SK-N-SH treated with all-trans-retinoic acid at 6 μM for 48 hours (cell line): ENCODE measurements around the gene DNAJC1.
"Not testable (repeated sequence)": the region's sequence is repeated elsewhere in the genome, so short reads cannot be mapped to it uniquely, and the experiment has no call there.

Experiments used
- ATAC-seq: fragments of 200-7000 bp; cut with Tn5 transposase; 3 replicates; pipeline ENCODE4 v1.9.1; 2020; ENCODE audit warnings: mild to moderate bottlenecking, moderate library complexity
- ARNTL ChIP-seq: fragments of 450-650 bp; formaldehyde crosslinking; IDR thresholded peaks from 2 replicates; pipeline ENCODE4 v1.5.0; 2020; ENCODE audit warnings: low read depth, mild to moderate bottlenecking, moderate library complexity, borderline replicate concordance
- BACH2 ChIP-seq: fragments of 250-450 bp; sonication (Bioruptor Pico); IDR thresholded peaks from 2 replicates; pipeline ENCODE4 v1.9.0; 2021; ENCODE audit warnings: mild to moderate bottlenecking, borderline replicate concordance
- CREB5 ChIP-seq: fragments of 250-450 bp; sonication (Bioruptor Pico); IDR thresholded peaks from 2 replicates; pipeline ENCODE4 v1.5.1; 2020; ENCODE audit warnings: low read depth, mild to moderate bottlenecking, moderate library complexity
- CSDC2 ChIP-seq: fragments of 250-450 bp; sonication (Bioruptor Pico); IDR thresholded peaks from 2 replicates; pipeline ENCODE4 v1.5.0; 2020; ENCODE audit warnings: mild to moderate bottlenecking, moderate library complexity
- CSRNP3 ChIP-seq: fragments of 250-450 bp; sonication (Bioruptor Pico); IDR thresholded peaks from 2 replicates; pipeline ENCODE4 v1.5.1; 2021; ENCODE audit warnings: mild to moderate bottlenecking, moderate library complexity
- GLIS3 ChIP-seq: fragments of 250-450 bp; sonication (Bioruptor Pico); IDR thresholded peaks from 2 replicates; pipeline ENCODE4 v1.5.0; 2020; ENCODE audit warnings: mild to moderate bottlenecking, moderate library complexity
- OSR1 ChIP-seq: fragments of 250-450 bp; sonication (Bioruptor Pico); IDR thresholded peaks from 2 replicates; pipeline ENCODE4 v1.8.0; 2022; ENCODE audit warnings: moderate library complexity, mild to moderate bottlenecking, inconsistent platforms
- PATZ1 ChIP-seq: fragments of 250-450 bp; sonication (Bioruptor Pico); IDR thresholded peaks from 2 replicates; pipeline ENCODE4 v1.8.0; 2020; ENCODE audit warnings: mild to moderate bottlenecking, moderate library complexity, borderline replicate concordance
- POU6F1 ChIP-seq: fragments of 250-450 bp; sonication (Bioruptor Pico); IDR thresholded peaks from 2 replicates; pipeline ENCODE4 v1.8.0; 2021; ENCODE audit warnings: low read depth, mild to moderate bottlenecking, moderate library complexity, borderline replicate concordance
- PPARA ChIP-seq: fragments of 250-450 bp; sonication (Bioruptor Pico); IDR thresholded peaks from 2 replicates; pipeline ENCODE4 v1.5.0; 2020; ENCODE audit warnings: mild to moderate bottlenecking, borderline replicate concordance
- RARB ChIP-seq: fragments of 250-450 bp; sonication (Bioruptor Pico); IDR thresholded peaks from 2 replicates; pipeline ENCODE4 v1.8.0; 2021; ENCODE audit warnings: mild to moderate bottlenecking, moderate library complexity
- SNAI2 ChIP-seq: fragments of 250-450 bp; sonication (Bioruptor Pico); IDR thresholded peaks from 2 replicates; pipeline ENCODE4 v1.5.0; 2020; ENCODE audit warnings: mild to moderate bottlenecking, moderate library complexity
- TCF4 ChIP-seq: fragments of 250-450 bp; sonication (Bioruptor Pico); IDR thresholded peaks from 2 replicates; pipeline ENCODE4 v1.8.0; 2021; ENCODE audit warnings: mild to moderate bottlenecking, moderate library complexity, borderline replicate concordance
- TOX ChIP-seq: fragments of 250-450 bp; sonication (Bioruptor Pico); IDR thresholded peaks from 2 replicates; pipeline ENCODE4 v1.8.0; 2021; ENCODE audit warnings: mild to moderate bottlenecking, moderate library complexity, borderline replicate concordance
- TSHZ2 ChIP-seq: fragments of 250-450 bp; sonication (Bioruptor Pico); IDR thresholded peaks from 2 replicates; pipeline ENCODE4 v1.5.0; 2020; ENCODE audit warnings: mild to moderate bottlenecking, moderate library complexity
- ZC3H10 ChIP-seq: fragments of 250-450 bp; sonication (Bioruptor Pico); IDR thresholded peaks from 2 replicates; pipeline ENCODE4 v1.5.1; 2021; ENCODE audit warnings: mild to moderate bottlenecking, moderate library complexity
- ZFP3 ChIP-seq: fragments of 250-450 bp; sonication (Bioruptor Pico); IDR thresholded peaks from 2 replicates; pipeline ENCODE4 v1.5.0; 2020; ENCODE audit warnings: mild to moderate bottlenecking, moderate library complexity
- ZNF565 ChIP-seq: fragments of 450-650 bp; formaldehyde crosslinking; conservative IDR thresholded peaks from 2 replicates; pipeline ENCODE4 v1.5.0; 2020; ENCODE audit warnings: low read depth, mild to moderate bottlenecking, moderate library complexity
- ZNF70 ChIP-seq: fragments of 450-650 bp; formaldehyde crosslinking; IDR thresholded peaks from 2 replicates; pipeline ENCODE4 v1.5.0; 2020; ENCODE audit warnings: mild to moderate bottlenecking, moderate library complexity
- ZNF8 ChIP-seq: fragments of 450-650 bp; formaldehyde crosslinking; IDR thresholded peaks from 2 replicates; pipeline ENCODE4 v1.5.0; 2020; ENCODE audit warnings: mild to moderate bottlenecking, moderate library complexity

The DNAJC1 gene

GRCh38 chr10:21824409-21824808 is 179.1 kb downstream of the DNAJC1 start (continued):
- TF ChIP-seq TSHZ2 (CRISPR knock-in tag) (no peak), OSR1 (CRISPR knock-in tag) (no peak)

- ATAC-seq: no peak
- TF ChIP-seq ZFP3 (CRISPR knock-in tag) (no peak), PATZ1 (CRISPR knock-in tag) (no peak), PPARA (no peak), CSDC2 (CRISPR knock-in tag) (no peak), POU6F1 (no peak), TSHZ2 (CRISPR knock-in tag) (no peak), ZNF70 (CRISPR knock-in tag) (no peak), CSRNP3 (CRISPR knock-in tag) (no peak), ZNF8 (CRISPR knock-in tag) (no peak), TCF4 (CRISPR knock-in tag) (no peak), GLIS3 (CRISPR knock-in tag) (no peak), ARNTL (CRISPR knock-in tag) (no peak), RARB (no peak), SNAI2 (CRISPR knock-in tag) (no peak), ZC3H10 (no peak), ZNF565 (no peak), CREB5 (CRISPR knock-in tag) (no peak), BACH2 (CRISPR knock-in tag) (no peak), TOX (CRISPR knock-in tag) (no peak), OSR1 (CRISPR knock-in tag) (no peak)
Observed at GRCh38 chr10:21823617-21824016, 179.9 kb downstream of the DNAJC1 start.

GRCh38 chr10:21822273-21822672 is 181.3 kb downstream of the DNAJC1 start:
- ATAC-seq: not testable (repeated sequence)
